Activated CD4-positive, alpha-beta T cell treated with anti-CD3 and anti-CD28 coated beads for 24 hours (primary cell): ENCODE results near the gene C17orf100.

Experiments used
- DNase-seq, 2 donors: peaks; one replicate each; pipeline ENCODE4 v3.0.0-alpha.2; 2020; ENCODE audit warnings: low read depth in 2 of 2

C17orf100 gene

DNA sequence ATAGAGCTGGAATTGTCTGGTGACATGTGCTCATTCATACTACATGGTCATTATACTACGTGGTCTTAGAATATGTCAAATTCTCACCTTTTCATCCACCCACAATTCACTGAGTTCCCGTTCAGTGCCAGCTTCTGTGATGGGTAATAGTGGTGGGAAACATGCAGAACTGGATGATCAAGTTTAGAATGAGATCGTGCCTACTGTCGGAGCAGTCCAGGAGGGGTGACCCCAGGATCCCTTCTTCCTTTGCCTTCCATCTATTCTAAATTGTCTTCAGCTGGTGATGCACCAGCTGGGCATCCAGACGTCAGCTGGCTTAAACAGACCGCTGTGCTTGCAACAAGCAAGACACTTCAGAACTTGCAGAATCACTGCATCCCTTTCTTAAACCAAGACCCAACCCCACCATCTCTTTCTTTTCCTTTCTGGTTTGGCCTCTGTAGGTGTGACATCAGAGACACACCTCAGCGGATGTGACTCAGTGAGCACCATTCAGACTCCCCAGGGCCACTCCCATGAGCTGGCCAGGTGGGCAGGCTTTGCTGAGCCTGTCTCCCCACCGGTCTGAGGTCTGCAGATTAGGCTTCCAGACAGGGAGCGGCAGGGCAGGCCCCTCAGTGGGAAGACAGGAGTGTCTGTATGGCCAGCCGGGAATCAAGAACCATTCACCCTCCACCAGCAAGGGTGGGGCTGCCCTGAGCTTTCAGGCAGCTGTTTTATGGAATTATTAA is 18.1 kb downstream of the C17orf100 start:
- no peak for DNase-seq

DNA sequence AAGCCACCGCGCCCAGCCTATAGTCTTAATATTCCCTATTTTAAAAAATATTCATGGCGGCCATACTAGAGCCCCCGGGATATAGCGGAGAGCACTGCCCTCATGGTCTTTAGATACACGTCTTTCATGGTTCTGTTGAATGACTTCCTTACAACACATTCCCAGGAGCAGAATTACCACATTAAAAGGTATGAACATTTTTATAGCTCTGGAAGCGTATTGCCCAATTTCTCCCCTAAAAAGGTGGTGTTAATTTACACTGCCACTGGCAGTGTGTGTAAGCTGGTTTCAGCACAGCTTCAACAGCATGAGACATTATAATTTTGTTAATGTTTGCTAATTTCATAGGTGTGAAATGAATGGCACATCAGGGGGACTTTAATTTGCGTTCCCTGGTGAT is 19.0 kb downstream of the C17orf100 start:
- DNase-seq: no peak

DNA sequence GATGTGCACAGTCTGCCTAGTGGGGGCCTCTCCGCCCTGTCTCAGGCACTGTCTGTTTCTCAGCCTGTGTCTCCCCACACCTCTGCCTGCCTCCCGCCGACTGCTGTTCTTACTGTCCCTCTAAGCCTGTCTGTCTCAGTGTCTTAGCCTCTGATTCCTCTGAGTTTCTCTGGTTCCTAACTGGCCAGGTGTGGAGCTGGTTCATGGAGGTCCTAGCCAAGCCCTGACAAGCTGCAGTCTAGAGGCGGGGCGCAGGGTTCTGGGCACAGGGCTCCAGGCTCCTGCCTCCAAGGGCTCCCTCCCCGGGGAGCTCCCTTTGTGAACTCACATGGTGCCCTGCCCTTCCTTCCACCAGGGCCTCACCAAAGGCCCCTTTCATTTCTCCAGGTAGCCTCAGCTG is 19.4 kb downstream of the C17orf100 start:
- DNase-seq: no peak

DNA sequence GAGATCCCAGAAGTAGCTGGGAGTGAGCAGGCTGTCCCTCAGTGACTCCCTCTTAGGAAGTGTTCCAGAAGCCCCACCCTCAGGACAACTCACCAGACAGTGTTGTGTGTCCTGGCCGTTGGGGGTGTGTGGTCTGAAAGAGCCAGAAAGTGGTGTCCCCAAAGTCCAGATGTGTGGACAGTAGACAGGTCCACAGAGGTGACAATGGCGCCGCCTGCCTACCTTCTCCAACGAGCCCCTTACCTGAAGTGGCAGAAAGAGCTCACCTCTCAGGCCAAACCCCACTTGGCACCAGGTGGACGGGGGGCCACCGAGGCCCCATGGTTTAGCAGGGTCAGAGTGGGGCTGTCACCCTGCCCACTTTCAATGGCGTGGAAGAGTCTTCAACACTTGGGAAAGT is 19.9 kb downstream of the C17orf100 start:
- no peak for DNase-seq

GRCh38 chr17:6674586-6674985 is 23.0 kb downstream of the C17orf100 start:
- DNase-seq: no peak

DNA sequence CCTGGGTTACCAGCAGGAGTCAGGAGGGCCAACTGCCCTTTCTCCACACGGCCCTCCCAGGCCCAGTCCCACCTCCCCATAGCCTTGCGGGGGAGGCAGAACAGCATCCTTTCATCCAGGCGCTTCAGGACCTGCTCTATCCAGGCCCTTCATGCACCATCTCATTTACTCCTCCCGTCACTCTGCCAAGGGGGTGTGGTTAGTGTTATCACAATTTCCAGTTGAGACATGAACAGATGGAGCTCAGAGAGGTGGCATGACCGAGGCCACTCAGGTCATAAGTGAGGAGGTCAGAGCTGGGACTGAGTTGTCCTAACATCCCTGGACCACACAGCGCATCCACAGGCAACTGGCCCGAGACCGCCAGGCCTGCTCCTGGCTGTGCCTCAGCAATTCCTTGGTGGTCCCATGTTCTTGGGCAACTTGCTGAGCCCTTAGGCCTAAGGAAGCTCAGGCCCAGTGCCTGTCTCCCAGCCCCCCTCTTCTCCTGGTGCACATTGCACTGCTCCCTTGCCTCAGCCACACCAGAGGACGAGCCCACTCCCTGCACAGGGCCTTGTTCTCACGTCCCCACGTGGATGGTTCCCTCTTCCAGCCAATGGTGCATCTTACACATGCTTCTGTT is 23.8 kb downstream of the C17orf100 start:
- no peak for DNase-seq

DNA sequence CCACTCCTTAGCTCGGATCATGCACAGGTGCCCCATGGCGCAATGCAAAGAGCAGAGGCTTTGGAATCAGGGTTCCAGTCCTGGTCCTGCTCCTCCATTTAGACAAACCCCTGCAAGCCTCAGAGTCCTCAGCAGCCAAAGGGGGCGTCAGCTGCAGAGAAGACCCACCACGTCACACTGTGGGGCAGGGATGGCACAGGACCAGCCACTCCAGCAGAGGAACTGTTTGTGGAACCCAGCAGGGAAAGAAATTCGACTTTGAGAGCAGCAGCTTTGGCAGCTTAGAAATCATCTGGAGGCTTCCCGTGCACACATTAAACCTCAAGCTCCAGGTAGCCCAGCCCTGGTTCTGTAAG is 25.2 kb downstream of the C17orf100 start:
- no peak for DNase-seq

DNA sequence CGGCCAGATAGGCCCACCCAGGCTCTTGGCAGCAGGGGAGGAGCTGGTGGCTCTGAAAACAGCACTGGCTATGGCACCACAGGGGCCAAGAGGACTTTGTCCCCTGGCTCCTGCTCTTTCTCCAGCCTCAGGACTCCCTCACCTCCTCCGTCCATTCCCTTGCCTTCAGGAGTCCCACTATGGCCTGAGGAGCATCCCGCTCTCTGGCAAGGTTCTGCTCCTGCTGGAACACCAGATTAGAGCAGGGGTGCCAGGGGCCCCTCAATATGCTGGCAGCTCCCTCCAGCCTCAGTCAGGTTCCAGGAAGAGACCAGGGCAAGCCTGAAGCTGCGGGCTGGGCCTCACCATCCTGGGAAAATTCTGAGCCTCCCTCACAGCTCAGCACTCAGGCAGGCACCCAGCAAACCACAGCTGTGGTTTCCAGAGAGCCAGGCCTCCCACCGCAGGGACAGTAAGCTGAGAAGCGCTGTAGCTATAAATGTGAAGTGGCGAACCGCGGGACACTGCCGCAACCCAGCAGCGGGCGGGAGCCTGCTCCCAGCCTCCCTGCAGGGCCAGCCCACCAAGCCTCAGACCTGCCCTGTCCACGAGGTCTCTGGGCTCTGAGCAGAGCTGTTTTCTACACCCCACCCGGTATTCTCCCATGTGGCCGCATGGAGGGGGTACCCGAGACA is 25.7 kb downstream of the C17orf100 start:
- DNase-seq: no peak

DNA sequence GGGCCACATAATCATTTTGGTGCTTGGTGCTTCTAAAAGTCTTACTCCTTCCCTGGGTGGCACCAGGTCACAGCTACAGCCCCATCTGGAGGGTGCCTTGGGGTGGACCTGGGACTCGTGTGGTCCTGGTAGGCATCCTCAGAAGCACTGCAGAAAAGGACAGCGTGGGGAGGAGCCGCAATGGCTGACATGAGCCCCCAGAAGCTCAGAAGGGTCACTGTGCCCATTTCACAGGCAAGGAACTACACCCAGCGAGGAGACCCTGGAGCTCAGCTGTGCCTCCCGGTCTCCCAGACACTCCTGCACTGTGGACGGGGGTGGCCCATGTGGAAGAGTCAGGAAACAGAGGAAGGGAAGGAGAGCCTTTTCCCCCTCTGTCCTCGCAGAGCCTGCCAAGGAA is 26.4 kb downstream of the C17orf100 start:
- no peak for DNase-seq

- no peak for DNase-seq
Measured at GRCh38 chr17:6679241-6679640, 27.7 kb downstream of the C17orf100 start.

DNA sequence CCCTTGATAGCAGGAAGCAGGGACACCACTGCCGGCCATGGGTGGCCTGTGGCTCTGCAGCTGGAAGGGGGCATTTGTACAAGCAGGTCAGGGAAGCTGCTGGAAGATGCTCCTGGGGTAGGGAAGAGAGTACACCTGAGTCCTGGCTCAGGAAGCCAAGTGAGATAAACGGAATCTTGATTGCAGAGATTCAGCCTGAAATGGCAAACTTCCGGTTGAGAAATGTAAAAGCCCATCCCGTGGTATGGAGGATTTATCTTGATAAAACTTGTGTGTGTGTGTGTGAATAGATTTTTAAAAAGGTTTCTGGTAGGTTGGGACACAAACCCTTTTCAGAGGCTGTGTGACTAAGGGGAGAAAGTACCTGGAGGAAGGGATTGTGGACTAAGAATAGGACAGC is 29.6 kb downstream of the C17orf100 start:
- DNase-seq: no peak

DNA sequence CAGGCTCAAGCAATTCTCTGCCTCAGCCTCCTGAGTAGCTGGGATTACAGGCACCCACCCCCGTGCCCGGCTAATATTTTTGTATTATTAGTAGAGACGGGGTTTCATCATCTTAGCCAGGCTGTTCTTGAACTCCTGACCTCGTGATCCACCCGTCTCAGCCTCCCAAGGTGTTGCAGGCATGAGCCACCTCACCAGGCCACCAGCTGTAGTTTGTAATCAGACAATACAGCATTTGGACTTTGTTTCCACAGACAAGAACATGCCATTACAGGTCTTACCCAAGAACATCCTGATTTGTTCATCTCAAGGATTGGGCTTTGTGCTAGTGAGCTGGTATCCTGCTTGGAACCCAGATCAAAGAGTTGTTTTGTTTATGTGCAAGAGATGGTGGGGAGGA is 30.1 kb downstream of the C17orf100 start:
- no peak for DNase-seq

GRCh38 chr17:6682339-6682738 is 30.8 kb downstream of the C17orf100 start:
- DNase-seq: no peak

DNA sequence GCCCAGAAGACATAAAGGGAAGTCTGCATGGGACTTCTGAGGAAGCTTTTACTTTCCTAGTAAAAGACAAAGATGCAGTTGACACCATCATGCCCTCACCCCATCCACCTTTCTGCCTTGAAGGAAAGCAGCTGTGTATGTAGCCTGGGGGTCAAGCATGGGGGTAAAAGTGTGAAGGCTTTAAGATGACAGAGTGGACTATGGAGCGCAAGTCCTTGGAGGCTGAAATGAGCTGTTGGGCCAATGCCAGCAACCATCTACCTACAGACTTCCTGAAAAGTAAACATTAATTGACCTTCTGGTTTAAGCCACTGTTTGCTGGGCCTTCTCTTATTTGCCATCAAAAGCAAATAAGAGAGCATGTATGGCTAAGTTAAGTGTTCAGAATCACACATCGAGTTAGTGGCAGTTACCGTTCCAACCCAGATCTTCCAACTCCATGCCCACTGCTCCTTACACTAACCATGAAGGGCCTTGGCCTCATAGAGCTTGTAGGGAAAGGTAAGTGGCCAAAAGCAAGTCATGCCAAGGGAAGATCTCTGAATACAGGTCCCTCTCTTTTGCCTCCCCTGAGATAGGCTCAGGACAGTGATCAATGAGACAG is 31.6 kb downstream of the C17orf100 start:
- DNase-seq: no peak

GRCh38 chr17:6683730-6684459 is 32.3 kb downstream of the C17orf100 start:
- DNase-seq: no peak

DNA sequence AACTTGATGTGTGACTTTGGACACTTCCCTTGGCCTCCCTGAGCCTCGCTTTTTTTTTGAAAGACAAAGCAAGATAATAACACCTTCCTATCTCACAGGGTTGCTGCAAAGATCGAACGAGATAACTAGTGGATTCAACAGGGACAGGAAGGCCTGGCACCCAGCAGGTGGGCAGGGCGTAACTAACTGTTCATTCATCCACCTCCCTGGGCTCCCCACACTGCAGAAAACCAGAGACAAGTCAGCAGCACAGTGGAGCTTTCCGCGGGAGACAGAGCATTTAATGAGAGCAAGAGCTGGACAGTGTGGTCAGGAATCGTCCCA is 32.9 kb downstream of the C17orf100 start:
- DNase-seq: no peak

- DNase-seq: no peak
Measured at GRCh38 chr17:6684881-6685767, 33.6 kb downstream of the C17orf100 start.

GRCh38 chr17:6686026-6686425 is 34.5 kb downstream of the C17orf100 start:
- DNase-seq: no peak

GRCh38 chr17:6688944-6689343 is 37.4 kb downstream of the C17orf100 start:
- no peak for DNase-seq

- no peak for DNase-seq
Measured at GRCh38 chr17:6690641-6691040, 39.1 kb downstream of the C17orf100 start.

- DNase-seq: no peak
Measured at GRCh38 chr17:6691546-6691945, 40.0 kb downstream of the C17orf100 start.
